Upper lobe of left lung (tissue), 6 donors: ENCODE measurements around the gene GATB. TPM values are rescaled to one million over a fixed set of nuclear protein-coding genes. Genes with fewer than 3 reads are reported as not detected.

Experiments
- ATAC-seq, 2 donors: fragments of 200-7000 bp; cut with Tn5 transposase; one replicate each; pipeline ENCODE4 v1.9.1; 2022; ENCODE audit warnings: mild to moderate bottlenecking in 2 of 2, moderate library complexity in 2 of 2; ENCODE audit not compliant: low FRiP score in 2 of 2
- DNase-seq, 2 donors: peaks; one replicate each; pipeline ENCODE4 v3.0.0-alpha.2; 2019 to 2020
- H3K27ac ChIP-seq, 4 donors: fragments of 200-600 bp; sonication (generic); one replicate each; pipeline ENCODE4 v1.5.1; 2016 to 2019
- H3K27me3 ChIP-seq, 4 donors: fragments of 200-600 bp; sonication (generic); one replicate each; pipeline ENCODE4 v1.5.1; 2017 to 2019
- H3K36me3 ChIP-seq, 4 donors: fragments of 200-600 bp; sonication (generic); one replicate each; pipeline ENCODE4 v1.5.1; 2016 to 2019
- H3K4me1 ChIP-seq, 4 donors: fragments of 200-600 bp; sonication (generic); one replicate each; pipeline ENCODE4 v1.5.1; 2018 to 2019
- H3K4me3 ChIP-seq, 4 donors: fragments of 200-600 bp; sonication (generic); one replicate each; pipeline ENCODE4 v1.5.1; 2017 to 2019; ENCODE audit warnings: mild to moderate bottlenecking in 2 of 4, moderate library complexity in 1 of 4
- H3K9me3 ChIP-seq, 4 donors: fragments of 200-600 bp; sonication (generic); one replicate each; pipeline ENCODE4 v1.5.1; 2018 to 2019
- EP300 ChIP-seq, 4 donors: sonication (generic); formaldehyde crosslinking; IDR thresholded peaks; one replicate each; pipeline ENCODE4 v1.5.1; 2017; ENCODE audit warnings: antibody characterized with exemption in 4 of 4, control low read depth in 2 of 4
- POLR2A ChIP-seq, 4 donors: fragments of 450-650 bp; IDR thresholded peaks; one replicate each; pipeline ENCODE4 v1.5.1; 2016 to 2017; ENCODE audit warnings: antibody characterized with exemption in 4 of 4, mild to moderate bottlenecking in 2 of 4
- POLR2AphosphoS5 ChIP-seq, 2 donors: sonication (generic); formaldehyde crosslinking; IDR thresholded peaks; one replicate each; pipeline ENCODE4 v1.5.1; 2017; ENCODE audit warnings: antibody characterized with exemption in 2 of 2
- WGBS, 2 donors: methylation state at CpG; one replicate each; pipeline ENCODE4 v1.1.5; 2017 to 2018; 5-methylcytosine and 5-hydroxymethylcytosine counted together
- total RNA-seq, 6 donors: library from RNA; depleted of rRNA in 4 of 6; stranded (reverse); fragments of >200 nt in 4 of 6; gene quantifications; one replicate each; pipeline versions ENCODE4 v1.1.0 to v1.2.1, GENCODE V29; 2016 to 2021
- TF ChIP-seq, protein P1 (sequence below), 6 experiments: fragments of 450-650 bp in 4 of 6; fragments of 200-600 bp in 2 of 6; sonication (generic) in 2 of 6; IDR thresholded peaks; one replicate each; pipeline ENCODE4 v1.5.1; 2016 to 2019; ENCODE audit warnings: antibody characterized with exemption in 6 of 6
- donor health status: DM: no; HTN: no; CAD: no; lungs with moderate emphysema.
- donor health status: DM: no; HTN: yes; CAD: no; lungs with severe emphysema.

The GATB gene
- total RNA-seq, 6 donors from 2014 or later: 13.1 to 21.9 (median 14.5) TPM

DNA sequence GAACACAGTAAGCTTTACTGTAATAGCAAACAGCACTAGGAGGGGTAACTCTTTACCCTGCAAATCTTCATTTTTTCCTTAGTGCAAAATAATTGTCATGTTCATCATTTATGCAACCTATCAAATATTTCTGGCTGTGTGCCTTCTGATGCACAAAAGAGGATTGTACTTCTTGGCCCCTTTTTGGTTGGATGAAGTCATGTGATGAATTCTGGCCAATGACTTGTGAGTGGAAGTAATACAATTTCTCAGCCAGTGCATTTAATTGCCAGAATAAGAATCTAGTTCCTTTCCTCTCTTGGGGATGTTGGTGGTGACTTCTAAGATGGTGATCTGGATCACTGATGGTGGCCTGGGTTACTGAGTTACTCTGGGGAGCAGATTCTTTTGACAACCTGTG lies 37.0 kb upstream of the GATB start:
- no peaks in the 10 kb centered on the region for H3K36me3 ChIP-seq
- ATAC-seq: no peak
- no peak for DNase-seq
- H3K4me3 ChIP-seq: no peak overlapping the region
- H3K9me3 ChIP-seq: no peaks in the 10 kb centered on the region
- H3K27me3 ChIP-seq: no peaks in the 10 kb centered on the region
- no peaks in the 10 kb centered on the region for H3K4me1 ChIP-seq
- TF ChIP-seq, protein P1, sequence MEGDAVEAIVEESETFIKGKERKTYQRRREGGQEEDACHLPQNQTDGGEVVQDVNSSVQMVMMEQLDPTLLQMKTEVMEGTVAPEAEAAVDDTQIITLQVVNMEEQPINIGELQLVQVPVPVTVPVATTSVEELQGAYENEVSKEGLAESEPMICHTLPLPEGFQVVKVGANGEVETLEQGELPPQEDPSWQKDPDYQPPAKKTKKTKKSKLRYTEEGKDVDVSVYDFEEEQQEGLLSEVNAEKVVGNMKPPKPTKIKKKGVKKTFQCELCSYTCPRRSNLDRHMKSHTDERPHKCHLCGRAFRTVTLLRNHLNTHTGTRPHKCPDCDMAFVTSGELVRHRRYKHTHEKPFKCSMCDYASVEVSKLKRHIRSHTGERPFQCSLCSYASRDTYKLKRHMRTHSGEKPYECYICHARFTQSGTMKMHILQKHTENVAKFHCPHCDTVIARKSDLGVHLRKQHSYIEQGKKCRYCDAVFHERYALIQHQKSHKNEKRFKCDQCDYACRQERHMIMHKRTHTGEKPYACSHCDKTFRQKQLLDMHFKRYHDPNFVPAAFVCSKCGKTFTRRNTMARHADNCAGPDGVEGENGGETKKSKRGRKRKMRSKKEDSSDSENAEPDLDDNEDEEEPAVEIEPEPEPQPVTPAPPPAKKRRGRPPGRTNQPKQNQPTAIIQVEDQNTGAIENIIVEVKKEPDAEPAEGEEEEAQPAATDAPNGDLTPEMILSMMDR (IDR thresholded peaks at IDR 0.05): no peak
- TF ChIP-seq EP300 (IDR thresholded peaks at IDR 0.05) (no peak), POLR2A (IDR thresholded peaks at IDR 0.05) (no peak), POLR2AphosphoS5 (IDR thresholded peaks at IDR 0.05) (no peak)
- no peak overlapping the region for H3K27ac ChIP-seq

DNA sequence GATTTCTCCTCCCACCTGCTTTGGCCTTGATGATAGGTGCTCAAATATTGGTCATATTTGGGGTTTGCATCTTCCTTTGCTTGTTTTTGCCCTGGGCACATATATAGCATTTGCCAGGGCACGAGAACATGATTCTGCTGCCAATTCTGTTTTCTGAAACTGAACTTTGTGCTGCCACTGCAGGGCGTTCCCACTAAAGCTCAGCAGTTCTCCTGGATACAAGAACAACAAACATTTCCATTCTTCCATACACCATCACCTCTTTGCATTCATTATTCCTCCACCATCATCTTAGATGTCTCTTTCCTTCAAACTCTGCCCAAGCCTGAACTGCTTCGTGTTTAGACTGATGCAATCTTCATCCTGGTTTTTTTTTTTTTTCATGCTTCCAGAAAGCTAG lies 36.3 kb upstream of the GATB start:
- WGBS, 2 donors: 66 to 78% methylated on average over 3 of the region's 3 CpGs
- Histone ChIP-seq H3K27ac (no peak overlapping the region), H3K9me3 (no peaks in the 10 kb centered on the region), H3K27me3 (no peaks in the 10 kb centered on the region), H3K36me3 (no peaks in the 10 kb centered on the region), H3K4me3 (no peak overlapping the region), H3K4me1 (no peaks in the 10 kb centered on the region)
- ATAC-seq (peak in 1 of 2 donors; percentile 28), DNase-seq (no peak)
- TF ChIP-seq, protein P1 (IDR thresholded peaks at IDR 0.05): no peak
- TF ChIP-seq POLR2A (IDR thresholded peaks at IDR 0.05) (no peak), EP300 (IDR thresholded peaks at IDR 0.05) (no peak), POLR2AphosphoS5 (IDR thresholded peaks at IDR 0.05) (no peak)

DNA sequence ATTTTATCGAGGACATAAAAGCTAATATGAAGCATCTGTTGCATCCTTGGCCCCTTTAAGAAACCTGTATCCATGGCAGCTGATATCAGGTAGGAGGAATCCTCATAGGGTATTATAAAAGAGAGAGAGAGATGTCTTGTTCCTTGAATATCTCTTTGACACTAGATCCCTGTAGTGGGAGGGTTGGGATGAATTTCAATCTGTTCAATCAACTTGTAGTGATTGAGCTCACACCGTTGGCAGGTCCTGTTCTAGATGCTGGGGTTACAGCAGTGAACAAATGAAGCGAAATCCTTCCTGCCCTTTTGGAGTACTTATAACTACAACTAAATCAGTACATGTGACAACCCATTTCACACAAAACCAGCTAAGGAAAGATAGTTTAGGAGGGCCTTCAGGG lies 35.3 kb upstream of the GATB start:
- no peaks in the 10 kb centered on the region for H3K4me1 ChIP-seq
- TF ChIP-seq POLR2AphosphoS5 (IDR thresholded peaks at IDR 0.05) (no peak), POLR2A (IDR thresholded peaks at IDR 0.05) (no peak), EP300 (IDR thresholded peaks at IDR 0.05) (no peak)
- TF ChIP-seq, protein P1 (IDR thresholded peaks at IDR 0.05): no peak
- ATAC-seq: no peak
- no peak for DNase-seq
- no peak overlapping the region for H3K4me3 ChIP-seq
- H3K9me3 ChIP-seq: no peaks in the 10 kb centered on the region
- WGBS, 2 donors: 80 to 92% methylated on average over 3 of the region's 3 CpGs
- no peak overlapping the region for H3K27ac ChIP-seq
- no peaks in the 10 kb centered on the region for H3K36me3 ChIP-seq
- H3K27me3 ChIP-seq: no peaks in the 10 kb centered on the region

DNA sequence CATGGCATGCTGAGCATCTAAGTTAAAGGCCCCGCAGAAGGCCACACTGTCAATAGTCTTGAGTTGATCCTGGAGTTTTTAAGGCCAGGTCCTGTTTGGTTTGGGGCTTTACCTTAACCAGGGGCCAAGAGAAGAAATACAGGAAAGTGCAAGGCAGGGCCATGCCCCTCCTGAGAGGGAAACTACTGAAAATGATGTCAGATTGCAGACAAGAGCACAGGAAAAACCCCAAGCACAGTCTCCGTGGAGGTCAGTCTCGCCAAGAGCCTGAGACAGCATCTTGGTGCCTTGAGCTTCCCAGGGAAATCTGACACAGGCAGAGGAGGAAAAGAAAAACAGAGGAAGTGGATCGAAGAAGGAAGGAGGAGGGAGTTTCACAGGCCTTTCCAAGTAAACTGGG lies 32.2 kb upstream of the GATB start:
- H3K27ac ChIP-seq: no peak overlapping the region
- no peak overlapping the region for H3K4me3 ChIP-seq
- H3K9me3 ChIP-seq: no peaks in the 10 kb centered on the region
- no peak for TF ChIP-seq EP300 (IDR thresholded peaks at IDR 0.05)
- TF ChIP-seq POLR2A (IDR thresholded peaks at IDR 0.05): no peak
- TF ChIP-seq POLR2AphosphoS5 (IDR thresholded peaks at IDR 0.05): no peak
- TF ChIP-seq, protein P1 (IDR thresholded peaks at IDR 0.05): no peak
- DNase-seq (no peak), ATAC-seq (no peak)
- WGBS, 2 donors: 67 to 77% methylated on average over 4 of the region's 4 CpGs
- H3K4me1 ChIP-seq: no peaks in the 10 kb centered on the region
- H3K36me3 ChIP-seq: no peaks in the 10 kb centered on the region
- no peaks in the 10 kb centered on the region for H3K27me3 ChIP-seq

DNA sequence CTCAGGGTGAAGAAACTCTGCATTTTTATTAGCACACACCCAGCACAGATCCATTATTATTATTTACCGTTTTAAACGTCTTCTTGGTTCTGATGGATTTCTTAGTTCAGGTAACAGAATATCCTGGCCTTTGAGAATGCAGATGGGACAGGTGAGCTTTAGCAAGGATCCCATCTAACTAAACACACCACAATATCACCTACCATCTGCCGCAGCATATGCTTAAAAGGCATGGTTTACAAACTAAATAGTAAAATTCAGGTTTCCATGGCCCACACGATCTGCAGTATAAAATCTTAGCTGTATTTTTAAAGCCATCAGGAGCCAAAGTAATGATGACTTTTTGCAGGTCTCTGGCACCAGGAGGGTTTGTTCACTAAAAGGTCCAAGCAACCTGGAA lies 31.7 kb upstream of the GATB start:
- no peak for DNase-seq
- ATAC-seq: no peak
- Histone ChIP-seq H3K36me3 (no peaks in the 10 kb centered on the region), H3K9me3 (no peaks in the 10 kb centered on the region), H3K4me3 (no peak overlapping the region), H3K27me3 (no peaks in the 10 kb centered on the region), H3K27ac (no peak overlapping the region), H3K4me1 (no peaks in the 10 kb centered on the region)
- TF ChIP-seq POLR2A (IDR thresholded peaks at IDR 0.05): no peak
- TF ChIP-seq, protein P1 (IDR thresholded peaks at IDR 0.05): no peak
- TF ChIP-seq POLR2AphosphoS5 (IDR thresholded peaks at IDR 0.05): no peak
- TF ChIP-seq EP300 (IDR thresholded peaks at IDR 0.05): no peak
- 93 to 95% methylated on average over 4 of the region's 4 CpGs for WGBS, 2 donors
